Stimulated activated naive CD8-positive, alpha-beta T cell treated with anti-CD3 and anti-CD28 coated beads, Interleukin-15, Interleukin-2, amounts not matched to agents 100 ng/mL and 50 ng/mL, for 24 hours (primary cell): ENCODE results near the gene ABLIM2.
"Not testable (repeated sequence)": the region's sequence is repeated elsewhere in the genome, so short reads cannot be mapped to it uniquely, and the experiment has no call there.

Experiments
- H3K27ac Mint-ChIP-seq: one replicate; pipeline ENCODE4 v1.8.0; 2021; ENCODE audit warnings: mild to moderate bottlenecking, mixed read lengths
- H3K27me3 Mint-ChIP-seq: one replicate; pipeline ENCODE4 v1.8.0; 2021; ENCODE audit warnings: mixed read lengths
- H3K36me3 Mint-ChIP-seq: one replicate; pipeline ENCODE4 v1.8.0; 2021; ENCODE audit warnings: low read depth, mixed read lengths
- H3K4me1 Mint-ChIP-seq: one replicate; pipeline ENCODE4 v1.8.0; 2021; ENCODE audit warnings: low read depth, mixed read lengths
- H3K4me3 Mint-ChIP-seq: one replicate; pipeline ENCODE4 v1.8.0; 2021; ENCODE audit warnings: mild to moderate bottlenecking, mixed read lengths
- H3K9me3 Mint-ChIP-seq: one replicate; pipeline ENCODE4 v1.8.0; 2021; ENCODE audit warnings: mixed read lengths

Gene ABLIM2

GRCh38 chr4:8148785-8149435 lies 9.7 kb downstream of the ABLIM2 start:
- H3K4me3 Mint-ChIP-seq, result no peak overlapping the region
- H3K27ac Mint-ChIP-seq, result no peak overlapping the region
- H3K36me3 Mint-ChIP-seq, result no peaks in the 10 kb centered on the region
- no peaks in the 10 kb centered on the region for H3K27me3 Mint-ChIP-seq
- no peaks in the 10 kb centered on the region for H3K9me3 Mint-ChIP-seq
- no peaks in the 10 kb centered on the region for H3K4me1 Mint-ChIP-seq

GRCh38 chr4:8148159-8148558 lies 10.5 kb downstream of the ABLIM2 start:
- Mint-ChIP-seq H3K27ac (no peak overlapping the region), H3K4me1 (no peaks in the 10 kb centered on the region), H3K36me3 (no peaks in the 10 kb centered on the region), H3K27me3 (peaks cover 3% of the 10 kb centered on the region), H3K4me3 (no peak overlapping the region), H3K9me3 (no peaks in the 10 kb centered on the region)

GRCh38 chr4:8147231-8147970 lies 11.2 kb downstream of the ABLIM2 start:
- Mint-ChIP-seq H3K27me3 (peaks cover 3% of the 10 kb centered on the region), H3K27ac (no peak overlapping the region), H3K4me1 (no peaks in the 10 kb centered on the region), H3K36me3 (no peaks in the 10 kb centered on the region), H3K4me3 (no peak overlapping the region), H3K9me3 (no peaks in the 10 kb centered on the region)

- Mint-ChIP-seq H3K27me3 (peaks cover 3% of the 10 kb centered on the region), H3K9me3 (no peaks in the 10 kb centered on the region), H3K36me3 (no peaks in the 10 kb centered on the region), H3K27ac (no peak overlapping the region), H3K4me1 (no peaks in the 10 kb centered on the region), H3K4me3 (no peak overlapping the region)
Observed at GRCh38 chr4:8146157-8146556, 12.5 kb downstream of the ABLIM2 start.

GRCh38 chr4:8144359-8144758 lies 14.3 kb downstream of the ABLIM2 start:
- no peak overlapping the region for H3K27ac Mint-ChIP-seq
- H3K9me3 Mint-ChIP-seq, result peaks cover 5% of the 10 kb centered on the region
- H3K4me3 Mint-ChIP-seq, result no peak overlapping the region
- no peaks in the 10 kb centered on the region for H3K4me1 Mint-ChIP-seq
- H3K36me3 Mint-ChIP-seq, result no peaks in the 10 kb centered on the region
- H3K27me3 Mint-ChIP-seq, result peaks cover 3% of the 10 kb centered on the region

- H3K4me1 Mint-ChIP-seq, result no peaks in the 10 kb centered on the region
- peaks cover 3% of the 10 kb centered on the region for H3K27me3 Mint-ChIP-seq
- no peak overlapping the region for H3K27ac Mint-ChIP-seq
- peaks cover 5% of the 10 kb centered on the region for H3K9me3 Mint-ChIP-seq
- no peak overlapping the region for H3K4me3 Mint-ChIP-seq
- no peaks in the 10 kb centered on the region for H3K36me3 Mint-ChIP-seq
Observed at GRCh38 chr4:8143392-8144140, 15.0 kb downstream of the ABLIM2 start.

GRCh38 chr4:8142556-8142955 lies 16.1 kb downstream of the ABLIM2 start:
- no peaks in the 10 kb centered on the region for H3K4me1 Mint-ChIP-seq
- no peak overlapping the region for H3K4me3 Mint-ChIP-seq
- peaks cover 5% of the 10 kb centered on the region for H3K9me3 Mint-ChIP-seq
- H3K27me3 Mint-ChIP-seq, result peaks cover 3% of the 10 kb centered on the region
- H3K27ac Mint-ChIP-seq, result no peak overlapping the region
- H3K36me3 Mint-ChIP-seq, result no peaks in the 10 kb centered on the region

GRCh38 chr4:8141935-8142334 lies 16.7 kb downstream of the ABLIM2 start:
- Mint-ChIP-seq H3K36me3 (no peaks in the 10 kb centered on the region), H3K27me3 (peaks cover 3% of the 10 kb centered on the region), H3K9me3 (peaks cover 5% of the 10 kb centered on the region), H3K27ac (no peak overlapping the region), H3K4me3 (no peak overlapping the region), H3K4me1 (no peaks in the 10 kb centered on the region)

- no peak overlapping the region for H3K27ac Mint-ChIP-seq
- no peaks in the 10 kb centered on the region for H3K4me1 Mint-ChIP-seq
- peaks cover 5% of the 10 kb centered on the region for H3K9me3 Mint-ChIP-seq
- H3K27me3 Mint-ChIP-seq, result peaks cover 3% of the 10 kb centered on the region
- no peaks in the 10 kb centered on the region for H3K36me3 Mint-ChIP-seq
- H3K4me3 Mint-ChIP-seq, result no peak overlapping the region
Observed at GRCh38 chr4:8140915-8141314, 17.7 kb downstream of the ABLIM2 start.

GRCh38 chr4:8139726-8140125 lies 18.9 kb downstream of the ABLIM2 start:
- not testable (repeated sequence) for H3K4me3 Mint-ChIP-seq, H3K27ac Mint-ChIP-seq, H3K4me1 Mint-ChIP-seq, H3K36me3 Mint-ChIP-seq, H3K27me3 Mint-ChIP-seq, H3K9me3 Mint-ChIP-seq

- Mint-ChIP-seq H3K4me1 (no peaks in the 10 kb centered on the region), H3K9me3 (peaks cover 5% of the 10 kb centered on the region), H3K36me3 (no peaks in the 10 kb centered on the region), H3K27me3 (no peaks in the 10 kb centered on the region), H3K27ac (no peak overlapping the region), H3K4me3 (no peak overlapping the region)
Observed at GRCh38 chr4:8136972-8137710, 21.5 kb downstream of the ABLIM2 start.

GRCh38 chr4:8136529-8136928 lies 22.1 kb downstream of the ABLIM2 start:
- peaks cover 5% of the 10 kb centered on the region for H3K9me3 Mint-ChIP-seq
- no peaks in the 10 kb centered on the region for H3K36me3 Mint-ChIP-seq
- no peak overlapping the region for H3K27ac Mint-ChIP-seq
- no peak overlapping the region for H3K4me3 Mint-ChIP-seq
- H3K27me3 Mint-ChIP-seq, result no peaks in the 10 kb centered on the region
- H3K4me1 Mint-ChIP-seq, result no peaks in the 10 kb centered on the region

- no peaks in the 10 kb centered on the region for H3K27me3 Mint-ChIP-seq
- no peaks in the 10 kb centered on the region for H3K36me3 Mint-ChIP-seq
- H3K27ac Mint-ChIP-seq, result no peak overlapping the region
- H3K4me1 Mint-ChIP-seq, result no peaks in the 10 kb centered on the region
- H3K9me3 Mint-ChIP-seq, result peaks cover 5% of the 10 kb centered on the region
- H3K4me3 Mint-ChIP-seq, result no peak overlapping the region
Observed at GRCh38 chr4:8135666-8136065, 22.9 kb downstream of the ABLIM2 start.

GRCh38 chr4:8133897-8134563 lies 24.6 kb downstream of the ABLIM2 start:
- Mint-ChIP-seq H3K4me1 (no peaks in the 10 kb centered on the region), H3K27me3 (no peaks in the 10 kb centered on the region), H3K27ac (no peak overlapping the region), H3K9me3 (no peaks in the 10 kb centered on the region), H3K4me3 (no peak overlapping the region), H3K36me3 (no peaks in the 10 kb centered on the region)
